Measurements from ENCODE around the gene KDELR3.

The KDELR3 gene

DNA sequence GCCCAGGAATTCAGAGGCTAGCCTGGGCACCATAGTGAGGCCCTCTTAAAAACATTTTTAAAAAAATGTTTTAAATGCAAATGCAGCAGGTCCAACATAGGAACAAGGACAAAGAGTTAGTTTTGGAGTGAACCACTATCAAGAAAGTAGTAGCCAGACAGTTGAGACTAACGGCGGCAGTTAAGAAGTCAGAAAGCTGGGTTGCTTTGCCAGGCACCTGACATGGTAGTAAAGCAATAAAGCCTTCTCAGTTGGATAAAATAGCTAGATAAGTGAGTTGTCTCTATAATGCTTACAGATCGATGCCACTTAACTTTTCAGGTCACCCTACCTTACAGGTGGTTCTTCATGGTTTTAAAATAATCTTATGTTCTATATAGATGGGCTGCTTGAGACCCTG lies 55.1 kb downstream of the KDELR3 start:
- no peak for FAIRE-seq

DNA sequence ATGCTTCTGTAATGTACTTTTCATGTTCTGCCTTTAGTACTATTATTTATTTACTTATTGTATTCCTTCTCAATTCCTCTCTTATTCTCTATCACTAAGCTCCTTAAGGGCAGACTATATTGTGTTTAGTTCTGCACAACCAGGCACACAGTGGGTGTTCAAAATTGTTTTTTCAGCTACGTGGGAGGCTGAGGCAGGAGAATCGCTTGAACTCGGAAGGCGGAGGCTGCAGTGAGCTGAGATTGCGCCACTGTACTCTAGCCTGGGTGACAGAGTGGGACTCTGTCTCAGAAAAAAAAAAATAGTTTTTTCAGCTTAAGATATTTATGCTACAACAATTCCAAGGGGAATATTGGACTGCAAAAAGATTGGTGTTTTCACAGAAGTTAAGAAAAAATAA lies 55.6 kb downstream of the KDELR3 start:
- FAIRE-seq = no peak

DNA sequence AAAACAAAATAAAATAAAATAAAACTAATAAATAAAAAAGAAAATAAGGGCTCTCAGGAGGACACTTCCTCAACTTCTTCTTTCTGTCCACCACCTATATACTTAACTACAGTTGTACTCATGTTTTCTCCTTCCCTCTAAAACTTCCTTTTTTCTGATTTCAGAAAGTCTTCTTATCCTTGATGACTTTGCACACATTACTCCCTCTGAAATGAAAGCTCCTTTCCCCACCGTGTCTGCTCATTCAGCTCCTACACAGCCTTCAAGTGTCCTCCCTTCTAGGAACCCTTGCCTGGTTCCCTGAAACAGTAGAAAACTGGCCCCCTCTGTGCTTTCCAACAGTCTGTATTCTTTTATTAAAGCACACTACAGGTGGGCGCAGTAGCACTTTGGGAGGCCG lies 56.5 kb downstream of the KDELR3 start:
- FAIRE-seq = no peak

DNA sequence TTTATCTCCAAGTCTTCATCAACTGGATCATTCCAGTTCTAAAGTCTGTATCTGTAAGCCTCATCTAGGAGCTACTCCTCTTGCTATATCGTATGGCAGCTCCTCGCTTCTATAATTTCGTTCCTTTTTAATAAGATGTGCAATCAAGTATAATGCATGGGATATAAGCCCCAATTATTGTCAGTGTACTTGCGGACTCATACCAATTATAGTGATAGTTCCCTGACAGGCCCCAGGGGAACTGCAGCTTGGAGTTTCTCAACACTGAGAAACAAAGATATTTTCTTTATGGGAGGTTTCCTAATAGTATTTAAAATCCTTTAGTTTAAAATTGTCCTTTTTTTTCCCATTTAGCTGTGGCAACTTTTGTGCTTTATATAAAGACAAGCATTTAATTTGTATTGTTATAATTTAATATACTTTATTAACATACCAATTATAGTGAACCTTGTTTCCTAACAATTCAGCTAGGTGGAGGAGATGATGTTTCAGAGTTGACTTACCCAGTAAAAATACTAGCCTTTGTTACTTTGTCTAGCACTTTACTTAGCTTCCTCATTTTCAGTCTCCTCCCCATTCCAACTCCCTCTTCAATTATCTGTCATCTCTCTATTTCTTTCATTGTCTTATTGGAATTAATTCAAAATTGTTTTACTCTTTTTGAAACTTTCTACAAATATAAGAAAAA lies 63.5 kb downstream of the KDELR3 start:
- FAIRE-seq = no peak

Measured in endometrium (tissue), 2 donors.